ENCODE results near the gene MOCS1. TPM values are rescaled to one million over a fixed set of nuclear protein-coding genes. Genes with fewer than 3 reads are reported as not detected.
"Not testable (repeated sequence)": the region's sequence is repeated elsewhere in the genome, so short reads cannot be mapped to it uniquely, and the experiment has no call there.

MOCS1 gene
- total RNA-seq (2012; rRNA removed): 12.9 and 13.5 TPM in 2 replicates

DNA sequence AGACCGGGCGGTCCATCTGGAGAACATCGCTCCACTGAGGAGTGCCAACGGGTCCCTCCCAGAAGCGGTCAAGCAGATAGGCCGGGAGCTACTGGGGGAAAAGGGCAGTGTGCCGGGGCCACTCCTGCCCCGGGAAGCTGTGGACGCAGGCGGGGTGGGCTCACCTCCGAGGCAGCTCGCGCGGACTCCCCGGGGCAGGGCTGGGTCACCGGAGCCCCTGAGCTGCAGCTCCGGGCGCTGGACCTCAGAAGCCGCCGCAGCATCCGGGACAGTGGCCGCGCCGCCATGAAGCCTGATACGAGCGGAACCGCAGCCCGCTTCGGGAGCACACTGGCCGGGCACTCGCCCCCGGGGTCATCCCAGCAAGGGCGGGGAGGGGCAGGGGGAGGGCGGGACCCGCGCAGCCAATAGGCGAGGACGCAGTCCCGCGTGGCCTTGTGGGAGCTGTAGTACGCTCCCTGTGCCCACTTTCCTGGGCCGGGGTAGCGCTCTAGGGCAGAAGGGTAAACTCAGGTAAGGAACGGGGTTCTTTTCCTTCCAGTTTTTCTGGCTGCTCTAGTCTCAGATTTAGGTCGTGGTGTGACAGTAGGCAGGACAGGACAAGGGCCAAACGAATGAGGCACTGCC lies at the start of gene MOCS1:
TSS of gene MOCS1 (minus strand) at position 332 of the 627 bp plus-strand sequence. CDS start at position 287, 45 bp downstream.
- H3K27me3 ChIP-seq (ENCODE audit: control insufficient read depth, insufficient read depth, low read length): peaks cover 13% of the 10 kb centered on the region
- H3K4me1 ChIP-seq (ENCODE audit: control insufficient read depth, insufficient read depth, low read length): peaks cover 37% of the 10 kb centered on the region
- H3K9me3 ChIP-seq (replicated peaks; ENCODE audit: low read length): no peaks in the 10 kb centered on the region
- peak within 1 kb of the TSS; percentile 98 for H3K4me2 ChIP-seq (ENCODE audit: low read length)
- no peaks in the 10 kb centered on the region for H3K36me3 ChIP-seq (ENCODE audit: insufficient read depth, low read length)
- peak within 1 kb of the TSS; percentile 96 for H3K4me3 ChIP-seq (ENCODE audit: low read length)
- H3K9ac ChIP-seq (ENCODE audit: low read depth, low read length): peak within 1 kb of the TSS; percentile 89

DNA sequence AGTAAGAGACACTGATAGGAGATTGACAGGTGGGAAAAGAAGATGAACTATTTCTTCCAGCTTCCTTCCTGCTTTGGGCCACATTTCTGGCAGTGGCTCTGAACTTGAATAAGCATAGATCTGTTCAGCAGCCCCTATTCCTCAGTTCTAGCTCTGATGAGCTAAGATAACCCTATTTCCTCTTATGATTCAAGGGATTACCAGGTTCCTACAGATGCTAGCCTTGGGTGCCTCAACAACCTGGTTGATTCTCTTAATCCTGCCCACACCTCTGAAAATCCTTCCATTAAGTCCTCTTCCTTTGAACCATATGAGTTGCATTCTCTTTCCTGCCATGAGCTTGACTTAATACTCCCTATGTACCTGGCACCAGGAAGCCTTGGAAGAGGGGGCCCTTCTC lies 49.8 kb upstream of the MOCS1 start:
- H3K27me3 ChIP-seq (ENCODE audit: control insufficient read depth, insufficient read depth, low read length): no peaks in the 10 kb centered on the region
- no peaks in the 10 kb centered on the region for H3K36me3 ChIP-seq (ENCODE audit: insufficient read depth, low read length)
- H3K4me2 ChIP-seq (ENCODE audit: low read length): no peak overlapping the region
- H3K4me1 ChIP-seq (ENCODE audit: control insufficient read depth, insufficient read depth, low read length): no peaks in the 10 kb centered on the region
- no peak overlapping the region for H3K4me3 ChIP-seq (ENCODE audit: low read length)
- no peaks in the 10 kb centered on the region for H3K9me3 ChIP-seq (replicated peaks; ENCODE audit: low read length)
- no peak overlapping the region for H3K9ac ChIP-seq (ENCODE audit: low read depth, low read length)

- Histone ChIP-seq H3K4me1 (ENCODE audit: control insufficient read depth, insufficient read depth, low read length) (no peaks in the 10 kb centered on the region), H3K4me2 (ENCODE audit: low read length) (no peak overlapping the region), H3K27me3 (ENCODE audit: control insufficient read depth, insufficient read depth, low read length) (no peaks in the 10 kb centered on the region), H3K4me3 (ENCODE audit: low read length) (no peak overlapping the region), H3K9ac (ENCODE audit: low read depth, low read length) (no peak overlapping the region), H3K36me3 (ENCODE audit: insufficient read depth, low read length) (no peaks in the 10 kb centered on the region), H3K9me3 (replicated peaks; ENCODE audit: low read length) (no peaks in the 10 kb centered on the region)
These were observed 48.9 kb upstream of the MOCS1 start for GRCh38 chr6:39983193-39983592.

- H3K36me3 ChIP-seq (ENCODE audit: insufficient read depth, low read length): no peaks in the 10 kb centered on the region
- no peaks in the 10 kb centered on the region for H3K4me1 ChIP-seq (ENCODE audit: control insufficient read depth, insufficient read depth, low read length)
- no peaks in the 10 kb centered on the region for H3K27me3 ChIP-seq (ENCODE audit: control insufficient read depth, insufficient read depth, low read length)
- H3K4me3 ChIP-seq (ENCODE audit: low read length): no peak overlapping the region
- H3K9me3 ChIP-seq (replicated peaks; ENCODE audit: low read length): no peaks in the 10 kb centered on the region
- no peak overlapping the region for H3K4me2 ChIP-seq (ENCODE audit: low read length)
- H3K9ac ChIP-seq (ENCODE audit: low read depth, low read length): no peak overlapping the region
These were observed 48.5 kb upstream of the MOCS1 start for GRCh38 chr6:39982720-39983119.

GRCh38 chr6:39980839-39981580 lies 46.7 kb upstream of the MOCS1 start:
- Histone ChIP-seq H3K27me3 (ENCODE audit: control insufficient read depth, insufficient read depth, low read length) (no peaks in the 10 kb centered on the region), H3K4me1 (ENCODE audit: control insufficient read depth, insufficient read depth, low read length) (no peaks in the 10 kb centered on the region), H3K9me3 (replicated peaks; ENCODE audit: low read length) (no peaks in the 10 kb centered on the region), H3K4me3 (ENCODE audit: low read length) (no peak overlapping the region), H3K4me2 (ENCODE audit: low read length) (no peak overlapping the region), H3K36me3 (ENCODE audit: insufficient read depth, low read length) (no peaks in the 10 kb centered on the region), H3K9ac (ENCODE audit: low read depth, low read length) (no peak overlapping the region)

- Histone ChIP-seq H3K9me3 (replicated peaks; ENCODE audit: low read length) (no peaks in the 10 kb centered on the region), H3K36me3 (ENCODE audit: insufficient read depth, low read length) (no peaks in the 10 kb centered on the region), H3K4me1 (ENCODE audit: control insufficient read depth, insufficient read depth, low read length) (no peaks in the 10 kb centered on the region), H3K27me3 (ENCODE audit: control insufficient read depth, insufficient read depth, low read length) (no peaks in the 10 kb centered on the region), H3K4me3 (ENCODE audit: low read length) (no peak overlapping the region), H3K9ac (ENCODE audit: low read depth, low read length) (no peak overlapping the region), H3K4me2 (ENCODE audit: low read length) (no peak overlapping the region)
These were observed 45.4 kb upstream of the MOCS1 start for GRCh38 chr6:39979461-39980328.

DNA sequence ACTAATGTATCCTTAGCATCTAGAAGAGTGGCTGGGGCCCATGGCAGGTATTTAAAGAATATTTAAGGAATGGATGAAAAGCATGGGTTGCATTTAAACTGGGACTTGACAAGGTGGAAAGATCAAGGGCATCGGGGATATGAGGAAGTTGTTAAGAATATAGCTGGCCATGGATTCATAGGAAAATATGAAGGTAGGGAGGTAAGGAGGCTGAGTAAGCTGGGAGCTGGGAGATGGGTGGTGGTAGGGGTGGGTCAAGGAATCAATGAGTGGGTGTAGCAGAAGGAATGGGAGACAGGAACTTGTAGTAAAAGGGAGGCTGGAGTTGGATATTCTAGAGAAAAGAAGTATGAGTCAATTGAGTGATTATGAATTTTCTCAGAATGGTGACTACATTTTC lies 44.0 kb upstream of the MOCS1 start:
- Histone ChIP-seq H3K27me3 (ENCODE audit: control insufficient read depth, insufficient read depth, low read length) (peaks cover 2% of the 10 kb centered on the region), H3K4me3 (ENCODE audit: low read length) (no peak overlapping the region), H3K4me1 (ENCODE audit: control insufficient read depth, insufficient read depth, low read length) (no peaks in the 10 kb centered on the region), H3K9me3 (replicated peaks; ENCODE audit: low read length) (no peaks in the 10 kb centered on the region), H3K9ac (ENCODE audit: low read depth, low read length) (no peak overlapping the region), H3K4me2 (ENCODE audit: low read length) (no peak overlapping the region), H3K36me3 (ENCODE audit: insufficient read depth, low read length) (no peaks in the 10 kb centered on the region)

DNA sequence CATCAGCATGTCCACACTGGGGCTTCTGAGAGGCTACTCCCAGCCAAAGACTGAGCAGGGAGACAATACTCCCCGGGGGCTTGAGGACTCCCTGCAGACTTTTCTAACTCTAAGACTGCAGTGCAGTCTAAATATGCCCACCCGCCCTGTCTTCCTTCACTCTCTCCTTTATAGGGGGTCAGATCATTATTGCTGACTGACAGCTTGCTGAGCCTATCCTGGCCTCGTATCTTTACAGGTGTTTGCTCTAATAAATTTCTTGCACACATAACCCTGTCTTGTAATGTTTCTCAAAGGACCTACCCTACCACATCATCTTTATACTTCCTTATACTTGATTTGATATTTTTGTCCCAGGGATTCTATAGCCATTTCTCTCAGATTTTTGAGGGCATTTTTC lies 39.4 kb upstream of the MOCS1 start:
- H3K9me3 ChIP-seq (replicated peaks; ENCODE audit: low read length): no peaks in the 10 kb centered on the region
- peaks cover 12% of the 10 kb centered on the region for H3K27me3 ChIP-seq (ENCODE audit: control insufficient read depth, insufficient read depth, low read length)
- no peak overlapping the region for H3K4me3 ChIP-seq (ENCODE audit: low read length)
- no peak overlapping the region for H3K4me2 ChIP-seq (ENCODE audit: low read length)
- H3K36me3 ChIP-seq (ENCODE audit: insufficient read depth, low read length): no peaks in the 10 kb centered on the region
- no peak overlapping the region for H3K9ac ChIP-seq (ENCODE audit: low read depth, low read length)
- H3K4me1 ChIP-seq (ENCODE audit: control insufficient read depth, insufficient read depth, low read length): no peaks in the 10 kb centered on the region

- H3K9me3 ChIP-seq (replicated peaks; ENCODE audit: low read length); H3K4me2 ChIP-seq (ENCODE audit: low read length); H3K4me3 ChIP-seq (ENCODE audit: low read length); H3K36me3 ChIP-seq (ENCODE audit: insufficient read depth, low read length); H3K9ac ChIP-seq (ENCODE audit: low read depth, low read length); H3K4me1 ChIP-seq (ENCODE audit: control insufficient read depth, insufficient read depth, low read length): not testable (repeated sequence)
- peaks cover 12% of the 10 kb centered on the region for H3K27me3 ChIP-seq (ENCODE audit: control insufficient read depth, insufficient read depth, low read length)
These were observed 38.5 kb upstream of the MOCS1 start for GRCh38 chr6:39972717-39973116.

DNA sequence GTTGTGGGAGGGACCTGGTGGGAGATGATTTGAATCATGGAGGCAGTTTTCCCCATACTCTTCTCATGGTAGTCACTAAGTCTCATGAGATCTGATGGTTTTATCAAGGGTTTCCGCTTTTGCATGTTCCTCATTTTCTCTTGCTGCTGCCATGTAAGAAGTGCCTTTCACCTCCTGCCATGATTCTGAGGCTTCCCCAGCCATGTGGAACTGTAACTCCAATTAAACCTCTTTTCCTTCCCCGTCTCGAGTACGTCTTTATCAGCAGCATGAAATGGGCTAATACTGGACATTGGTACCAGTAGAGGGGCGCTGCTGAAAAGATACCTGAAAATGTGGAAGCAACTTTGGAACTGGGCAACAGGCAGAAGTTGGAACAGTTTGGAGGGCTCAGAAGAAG lies 36.9 kb upstream of the MOCS1 start:
- not testable (repeated sequence) for H3K4me3 ChIP-seq (ENCODE audit: low read length); H3K4me2 ChIP-seq (ENCODE audit: low read length); H3K36me3 ChIP-seq (ENCODE audit: insufficient read depth, low read length); H3K9me3 ChIP-seq (replicated peaks; ENCODE audit: low read length); H3K9ac ChIP-seq (ENCODE audit: low read depth, low read length); H3K4me1 ChIP-seq (ENCODE audit: control insufficient read depth, insufficient read depth, low read length)
- H3K27me3 ChIP-seq (ENCODE audit: control insufficient read depth, insufficient read depth, low read length): peaks cover 12% of the 10 kb centered on the region

GRCh38 chr6:39965751-39966150 lies 31.5 kb upstream of the MOCS1 start:
- no peaks in the 10 kb centered on the region for H3K4me1 ChIP-seq (ENCODE audit: control insufficient read depth, insufficient read depth, low read length)
- H3K9ac ChIP-seq (ENCODE audit: low read depth, low read length): no peak overlapping the region
- no peak overlapping the region for H3K4me3 ChIP-seq (ENCODE audit: low read length)
- H3K36me3 ChIP-seq (ENCODE audit: insufficient read depth, low read length): no peaks in the 10 kb centered on the region
- H3K4me2 ChIP-seq (ENCODE audit: low read length): no peak overlapping the region
- no peaks in the 10 kb centered on the region for H3K9me3 ChIP-seq (replicated peaks; ENCODE audit: low read length)
- peaks cover 2% of the 10 kb centered on the region for H3K27me3 ChIP-seq (ENCODE audit: control insufficient read depth, insufficient read depth, low read length)

Data from skeletal muscle satellite cell (primary cell).